Measurements from ENCODE around the gene WDR11. TPM values are rescaled to one million over a fixed set of nuclear protein-coding genes. Genes with fewer than 3 reads are reported as not detected.

The WDR11 gene, protein sequence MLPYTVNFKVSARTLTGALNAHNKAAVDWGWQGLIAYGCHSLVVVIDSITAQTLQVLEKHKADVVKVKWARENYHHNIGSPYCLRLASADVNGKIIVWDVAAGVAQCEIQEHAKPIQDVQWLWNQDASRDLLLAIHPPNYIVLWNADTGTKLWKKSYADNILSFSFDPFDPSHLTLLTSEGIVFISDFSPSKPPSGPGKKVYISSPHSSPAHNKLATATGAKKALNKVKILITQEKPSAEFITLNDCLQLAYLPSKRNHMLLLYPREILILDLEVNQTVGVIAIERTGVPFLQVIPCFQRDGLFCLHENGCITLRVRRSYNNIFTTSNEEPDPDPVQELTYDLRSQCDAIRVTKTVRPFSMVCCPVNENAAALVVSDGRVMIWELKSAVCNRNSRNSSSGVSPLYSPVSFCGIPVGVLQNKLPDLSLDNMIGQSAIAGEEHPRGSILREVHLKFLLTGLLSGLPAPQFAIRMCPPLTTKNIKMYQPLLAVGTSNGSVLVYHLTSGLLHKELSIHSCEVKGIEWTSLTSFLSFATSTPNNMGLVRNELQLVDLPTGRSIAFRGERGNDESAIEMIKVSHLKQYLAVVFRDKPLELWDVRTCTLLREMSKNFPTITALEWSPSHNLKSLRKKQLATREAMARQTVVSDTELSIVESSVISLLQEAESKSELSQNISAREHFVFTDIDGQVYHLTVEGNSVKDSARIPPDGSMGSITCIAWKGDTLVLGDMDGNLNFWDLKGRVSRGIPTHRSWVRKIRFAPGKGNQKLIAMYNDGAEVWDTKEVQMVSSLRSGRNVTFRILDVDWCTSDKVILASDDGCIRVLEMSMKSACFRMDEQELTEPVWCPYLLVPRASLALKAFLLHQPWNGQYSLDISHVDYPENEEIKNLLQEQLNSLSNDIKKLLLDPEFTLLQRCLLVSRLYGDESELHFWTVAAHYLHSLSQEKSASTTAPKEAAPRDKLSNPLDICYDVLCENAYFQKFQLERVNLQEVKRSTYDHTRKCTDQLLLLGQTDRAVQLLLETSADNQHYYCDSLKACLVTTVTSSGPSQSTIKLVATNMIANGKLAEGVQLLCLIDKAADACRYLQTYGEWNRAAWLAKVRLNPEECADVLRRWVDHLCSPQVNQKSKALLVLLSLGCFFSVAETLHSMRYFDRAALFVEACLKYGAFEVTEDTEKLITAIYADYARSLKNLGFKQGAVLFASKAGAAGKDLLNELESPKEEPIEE
- total RNA-seq: 10.8 TPM
- long read RNA-seq, full-length matches to known transcripts: 1 of 1 reads
- long read RNA-seq, partial matches to known transcripts: 0 of 1 reads
- long read RNA-seq, other reads (novel, unspliced or antisense): 0 of 1 reads

DNA sequence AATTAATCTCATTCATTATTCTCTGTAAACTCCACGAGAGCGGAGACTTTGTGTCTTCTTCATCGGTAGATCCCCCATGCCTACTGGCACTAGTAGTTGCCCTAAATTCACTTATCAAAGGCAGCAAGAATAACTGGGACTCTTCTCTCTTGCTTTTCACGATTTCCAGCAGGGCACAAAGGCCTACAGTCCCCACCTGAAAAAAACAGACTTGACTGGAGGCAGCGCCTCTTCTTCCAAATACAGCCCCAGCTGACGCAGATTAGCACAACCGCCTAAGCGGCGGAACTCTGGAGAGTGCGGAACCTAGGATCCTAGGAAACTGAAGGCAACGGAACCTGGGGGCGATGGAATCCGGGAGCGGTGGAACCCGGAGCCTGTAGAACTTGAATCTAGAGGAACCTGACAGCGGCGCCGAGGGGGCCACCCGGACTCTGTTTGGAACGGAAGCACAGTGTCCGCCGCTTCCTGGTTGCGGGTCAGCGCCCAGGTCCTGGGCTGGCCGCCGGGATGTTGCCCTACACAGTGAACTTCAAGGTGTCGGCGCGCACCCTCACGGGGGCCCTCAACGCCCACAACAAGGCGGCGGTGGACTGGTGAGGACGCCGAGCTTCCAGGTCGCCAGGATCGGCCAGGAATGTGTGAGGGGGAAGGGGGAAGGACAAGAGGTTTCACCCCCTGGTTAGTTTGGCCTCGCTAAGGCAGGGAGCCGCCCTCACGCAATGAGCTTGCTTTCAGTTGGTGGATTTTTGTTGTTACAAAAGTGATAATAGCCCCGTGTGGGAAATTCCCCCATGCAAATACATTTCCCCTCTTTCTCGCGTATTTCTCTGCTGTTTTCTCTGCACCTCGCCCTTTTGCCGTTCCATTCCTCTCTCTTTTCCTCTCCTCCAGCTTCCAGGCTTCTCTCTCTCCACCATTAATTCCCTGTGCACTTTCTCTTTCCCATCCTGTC is at the start of gene WDR11:
Gene WDR11 (plus strand): TSS at position 452 of the 955 bp plus-strand sequence. CDS start 59 bp downstream, at position 511.
- DNase-seq (ENCODE audit: missing footprints) (peak; percentile 95), ATAC-seq (peak; percentile 99)
- intact Hi-C loops (cut with DNase I): no loop called here

DNA sequence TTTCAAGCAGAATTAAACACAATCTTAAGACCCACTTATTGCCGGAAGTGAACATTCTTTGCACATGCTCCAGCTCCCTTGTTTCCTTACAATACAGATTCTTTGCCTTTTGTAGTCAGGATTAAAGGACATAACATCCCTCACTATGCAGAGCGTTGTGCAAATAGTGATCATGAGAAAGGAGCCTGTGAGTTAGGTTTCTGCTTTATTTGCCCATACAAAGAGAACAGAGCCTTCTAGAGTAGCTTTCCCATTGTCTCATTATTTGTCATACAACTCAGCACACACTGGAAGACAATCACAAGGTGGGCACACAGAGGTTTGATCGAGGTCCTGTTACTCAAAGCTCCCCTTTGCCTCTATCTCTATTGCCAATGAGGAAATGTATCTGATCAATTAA is 48.2 kb upstream of the WDR11 start:
- DNase-seq (ENCODE audit: missing footprints): no peak
- ATAC-seq: no peak
- intact Hi-C loops (cut with DNase I): no loop called here

DNA sequence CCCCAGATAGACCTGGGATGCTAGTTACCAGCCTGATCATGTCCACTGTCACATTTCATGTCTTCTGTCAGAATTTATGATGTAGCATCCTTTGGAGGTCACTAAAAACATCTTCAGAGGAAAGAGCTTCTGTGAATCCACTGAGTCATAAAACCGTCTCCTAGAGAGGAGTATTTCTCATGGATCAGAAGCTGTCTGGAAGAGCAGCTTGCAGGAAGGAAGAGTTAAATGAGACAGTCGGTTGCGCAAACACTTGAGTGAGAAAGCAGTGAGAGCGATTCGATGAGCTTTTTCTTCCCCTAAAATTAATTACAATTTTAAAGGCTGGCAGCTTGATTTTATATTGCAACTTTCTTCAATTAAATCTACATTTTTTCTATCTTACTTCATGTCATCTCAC is 47.2 kb upstream of the WDR11 start:
- ATAC-seq (no peak), DNase-seq (ENCODE audit: missing footprints) (no peak)

DNA sequence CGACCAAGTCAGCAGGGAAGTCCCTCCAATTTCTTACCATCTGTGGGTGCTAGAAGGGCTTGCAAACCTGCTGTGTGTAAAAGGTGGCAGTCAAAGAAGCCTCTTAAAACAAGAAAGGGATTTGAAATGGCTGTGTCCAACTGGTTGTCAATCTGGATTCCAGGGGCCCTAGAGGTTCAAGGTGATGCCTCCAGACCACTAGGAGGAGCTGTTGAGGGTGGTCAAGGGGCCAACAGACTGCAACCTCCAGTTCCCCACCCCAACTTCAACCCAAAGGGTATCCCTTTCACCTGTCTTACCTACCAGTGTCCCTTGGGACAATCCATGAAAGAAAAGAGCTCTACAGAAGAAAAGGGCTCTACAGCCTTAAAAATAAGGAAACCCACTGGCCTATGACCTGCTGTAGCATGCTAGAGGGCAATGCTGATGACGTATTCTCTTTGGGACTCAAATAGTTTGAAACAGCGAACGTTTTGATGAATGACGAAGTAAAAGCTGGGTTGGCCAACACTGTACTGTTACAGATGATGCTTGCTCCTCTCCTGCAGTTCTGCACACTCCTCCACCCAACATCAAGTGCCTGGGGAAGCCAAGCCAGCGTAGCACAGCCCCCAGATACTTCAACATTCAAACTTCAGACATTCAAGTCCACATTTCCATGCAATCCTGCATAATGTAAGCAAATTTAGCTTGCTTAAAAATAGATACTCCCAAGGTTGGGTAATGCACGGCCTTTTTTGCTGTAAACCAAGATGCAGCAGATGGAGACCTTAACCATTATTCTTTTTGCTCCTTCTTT is 45.9 kb upstream of the WDR11 start:
- ATAC-seq: no peak
- intact Hi-C loops (cut with DNase I): no loop called here
- no peak for DNase-seq (ENCODE audit: missing footprints)

More for the DNA sequence above, 47.2 kb upstream of the WDR11 start:
- intact Hi-C loops (cut with DNase I): no loop called here

DNA sequence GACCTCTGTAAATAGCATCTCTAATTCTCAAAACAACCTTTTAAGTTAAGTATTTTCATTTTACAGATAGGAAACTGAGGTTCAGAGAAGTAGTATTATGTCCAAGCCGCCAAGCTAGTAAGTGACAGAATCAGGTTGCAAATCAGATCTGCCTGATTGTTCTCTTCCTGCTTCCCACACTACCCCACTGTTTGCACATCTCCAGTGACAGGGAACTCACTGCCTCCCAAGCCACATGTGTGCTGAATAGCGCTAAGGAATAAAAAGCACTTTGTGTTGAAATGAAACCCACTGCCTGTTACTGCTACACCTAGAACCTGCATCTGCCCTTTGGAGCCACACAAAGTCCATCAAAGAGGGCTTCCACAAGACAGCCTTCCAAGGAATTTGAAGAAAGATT is 45.1 kb upstream of the WDR11 start:
- DNase-seq (ENCODE audit: missing footprints) (no peak), ATAC-seq (no peak)
- intact Hi-C loops (cut with DNase I): no loop called here

DNA sequence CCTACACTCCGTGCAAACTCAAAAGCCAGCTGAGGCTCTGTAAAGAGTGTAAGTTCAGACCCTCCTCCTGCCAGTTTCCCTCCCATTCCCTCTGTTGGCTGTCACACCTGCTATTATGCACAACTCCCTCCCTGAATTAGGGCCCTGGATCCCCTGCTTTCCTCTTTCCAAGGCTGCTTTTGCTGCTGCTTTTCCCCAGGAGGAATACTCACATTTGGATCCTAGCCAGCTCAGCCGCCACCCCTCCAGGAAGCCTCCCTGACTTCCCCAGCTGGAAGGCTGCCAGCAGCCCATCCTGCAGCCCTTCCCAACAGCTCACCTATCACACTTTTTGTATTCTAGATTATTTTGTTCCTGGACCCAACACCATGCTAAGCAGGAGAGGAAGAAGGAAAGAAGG is 40.9 kb upstream of the WDR11 start:
- intact Hi-C loops (cut with DNase I): no loop called here
- ATAC-seq (no peak), DNase-seq (ENCODE audit: missing footprints) (no peak)

DNA sequence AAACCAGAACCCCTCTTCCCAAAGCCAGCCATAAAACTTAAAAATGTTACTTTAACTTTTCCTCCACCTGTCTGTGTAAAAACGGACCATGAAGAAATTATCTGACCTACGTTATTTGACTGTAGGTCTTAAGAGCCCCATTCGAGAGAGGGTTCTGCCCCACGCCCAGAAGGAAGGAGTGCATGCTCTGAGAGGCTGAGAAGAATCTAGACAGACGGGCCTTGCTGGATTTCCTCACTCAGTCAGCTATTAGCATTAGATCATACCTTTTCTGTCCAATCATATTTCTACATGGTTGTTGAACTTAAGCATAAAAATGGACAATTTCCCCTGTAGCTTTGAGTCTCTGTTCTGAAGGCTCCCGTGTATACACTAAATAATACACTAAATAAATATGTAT is 38.1 kb upstream of the WDR11 start:
- ATAC-seq (no peak), DNase-seq (ENCODE audit: missing footprints) (no peak)
- intact Hi-C loops (cut with DNase I): no loop called here

DNA sequence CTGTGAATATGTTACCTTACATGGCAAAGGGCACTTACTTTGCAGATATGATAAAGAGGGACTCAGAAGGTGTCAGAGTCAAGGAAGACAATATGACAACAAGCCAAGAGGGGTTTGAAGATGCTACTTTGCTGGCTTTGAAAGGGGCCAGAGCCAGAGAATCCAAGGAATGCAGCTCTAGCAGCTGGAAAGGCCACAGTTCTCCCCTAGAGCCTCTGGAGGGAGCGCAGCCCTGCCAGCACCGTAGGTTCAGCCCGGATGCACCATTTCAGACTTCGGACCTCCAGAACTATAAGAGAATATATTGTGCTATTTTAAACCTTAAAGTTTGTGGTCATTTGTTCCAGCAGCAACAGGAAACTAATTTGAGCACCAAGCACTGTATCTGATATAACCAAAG is 32.9 kb upstream of the WDR11 start:
- ATAC-seq (no peak), DNase-seq (ENCODE audit: missing footprints) (no peak)
- intact Hi-C loops (cut with DNase I): no loop called here

DNA sequence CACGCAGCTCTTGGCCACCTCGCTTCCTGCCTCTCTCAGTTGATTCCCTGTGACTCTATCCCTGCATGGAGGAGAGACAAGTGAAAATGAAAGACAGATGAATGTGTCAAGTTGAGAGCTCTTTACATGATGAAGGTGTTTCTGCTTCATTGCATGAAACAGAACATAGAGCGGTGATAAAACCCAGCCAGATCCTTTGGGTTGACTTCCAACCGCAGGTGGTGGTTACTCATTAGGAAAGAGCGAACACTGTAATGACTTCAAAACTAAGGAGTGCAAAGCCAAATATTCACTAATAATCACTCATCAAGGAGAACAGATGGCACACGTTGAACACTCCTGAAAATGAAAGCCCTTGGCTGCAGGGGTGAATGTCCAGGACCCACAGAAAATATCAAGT is 31.8 kb upstream of the WDR11 start:
- intact Hi-C loops (cut with DNase I): no loop called here
- ATAC-seq: no peak
- DNase-seq (ENCODE audit: missing footprints): no peak

DNA sequence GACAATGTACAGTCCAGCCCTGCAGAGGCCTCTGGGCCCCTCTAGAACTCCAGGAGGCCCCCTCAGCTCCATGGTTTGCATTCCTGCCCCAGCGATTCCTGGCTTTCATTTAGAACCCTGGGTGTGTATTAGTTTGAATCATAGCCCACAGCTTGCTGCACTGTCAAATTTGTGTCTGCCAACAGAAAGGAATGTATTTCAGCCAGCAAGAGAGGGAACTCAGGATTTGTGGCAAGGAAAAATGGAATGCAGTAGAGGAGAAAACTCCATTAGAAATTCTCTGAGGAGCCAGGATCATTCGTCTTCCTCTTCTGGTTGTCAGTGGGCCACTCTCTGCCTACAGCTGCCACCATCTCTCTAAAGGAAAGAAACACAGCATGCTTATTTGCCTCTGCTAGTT is 27.9 kb upstream of the WDR11 start:
- no peak for ATAC-seq

DNA sequence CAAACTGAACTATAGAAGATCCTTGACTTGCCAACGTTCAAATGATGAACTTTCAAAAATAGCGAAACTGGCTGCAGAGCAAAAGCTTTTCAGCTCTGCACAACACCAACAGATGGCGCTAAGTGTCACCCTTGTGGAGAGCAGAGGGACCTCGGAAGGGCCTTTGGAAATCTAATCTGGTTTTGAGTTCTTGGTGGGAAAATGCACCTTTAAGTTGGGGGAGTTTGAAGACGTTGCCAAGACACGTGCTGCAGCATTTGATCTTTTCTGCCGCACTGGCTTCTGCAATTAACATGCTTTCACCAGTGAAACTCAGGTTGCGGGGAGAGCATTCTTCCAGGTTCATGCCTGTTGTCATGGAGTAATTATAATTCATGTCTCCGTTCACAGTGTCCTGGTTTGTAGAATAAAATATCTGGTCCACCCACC is 26.3 kb upstream of the WDR11 start:
- intact Hi-C loops (cut with DNase I): no loop called here
- ATAC-seq (no peak), DNase-seq (ENCODE audit: missing footprints) (no peak)

More for the DNA sequence above, 27.9 kb upstream of the WDR11 start:
- no peak for DNase-seq (ENCODE audit: missing footprints)
- intact Hi-C loops (cut with DNase I): no loop called here

DNA sequence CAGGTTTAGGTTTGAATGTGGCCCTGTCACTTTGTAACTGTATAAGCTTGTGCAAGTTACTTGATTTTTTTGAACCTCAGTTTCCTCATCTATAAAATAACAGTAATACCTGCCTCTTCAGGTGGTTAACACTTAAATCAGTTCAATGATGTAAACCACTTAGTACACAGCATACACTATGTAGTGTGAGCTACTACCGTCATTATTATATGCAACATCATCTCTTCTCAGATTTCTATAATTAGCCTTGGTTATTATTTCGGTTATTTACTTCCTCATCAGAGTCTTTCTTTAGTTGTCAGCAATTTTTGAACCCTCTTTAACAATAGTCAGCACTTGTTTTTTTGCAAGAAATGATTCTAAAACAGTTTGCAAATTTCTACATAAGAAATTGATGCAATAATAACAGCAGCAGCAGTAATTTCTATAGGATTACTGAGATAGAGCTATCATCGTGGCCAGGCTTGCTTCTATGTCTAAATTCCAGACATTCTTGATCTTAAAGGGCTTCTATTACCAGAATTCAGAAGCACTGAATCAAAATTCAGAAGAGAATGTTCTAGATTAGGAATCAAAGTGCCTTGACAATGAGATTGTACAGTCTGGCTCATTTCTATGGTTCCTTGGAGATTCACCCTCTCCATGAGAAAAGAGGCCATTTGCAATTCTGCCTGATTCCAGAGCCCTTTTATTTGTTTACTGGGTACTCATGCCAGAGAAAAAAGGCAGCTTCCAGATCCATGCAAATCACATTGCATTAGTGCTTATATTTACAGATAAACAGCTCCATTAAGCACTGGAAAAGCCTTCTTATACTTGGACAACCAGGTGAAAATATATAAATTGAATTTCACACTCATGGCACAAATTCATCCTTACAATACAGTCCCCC is 25.0 kb upstream of the WDR11 start:
- intact Hi-C loops (cut with DNase I): no loop called here
- ATAC-seq: no peak
- DNase-seq (ENCODE audit: missing footprints): no peak

DNA sequence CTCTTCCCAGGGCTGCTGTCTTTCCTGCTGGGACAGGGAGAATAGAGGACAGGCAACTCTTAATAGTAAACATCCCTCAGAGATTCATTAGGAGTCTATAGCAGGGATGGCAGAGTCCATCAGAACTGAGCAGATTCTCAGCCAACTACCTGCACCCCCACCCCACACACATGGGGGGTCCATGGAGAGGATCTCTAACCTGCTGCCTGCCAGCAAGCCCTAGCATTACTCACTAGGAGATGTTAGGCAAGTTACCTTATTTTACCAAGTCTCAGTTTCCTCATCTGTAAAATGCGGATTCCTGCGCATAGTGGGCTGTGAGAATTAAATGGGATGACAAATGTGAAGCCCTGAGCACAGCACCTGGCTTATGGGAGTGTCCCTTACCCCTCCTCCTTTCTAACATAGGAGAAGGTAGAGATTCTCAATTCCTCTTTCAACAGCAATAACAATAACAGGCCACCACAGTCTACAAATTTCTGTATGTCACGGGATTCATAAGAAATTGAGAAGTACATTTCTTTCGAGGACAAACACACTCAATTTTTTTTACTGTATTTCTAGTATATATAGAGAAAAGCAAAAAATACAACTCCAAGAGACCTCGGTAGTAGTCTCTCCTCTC is 23.8 kb upstream of the WDR11 start:
- DNase-seq (ENCODE audit: missing footprints) (no peak), ATAC-seq (no peak)
- intact Hi-C loops (cut with DNase I): no loop called here

DNA sequence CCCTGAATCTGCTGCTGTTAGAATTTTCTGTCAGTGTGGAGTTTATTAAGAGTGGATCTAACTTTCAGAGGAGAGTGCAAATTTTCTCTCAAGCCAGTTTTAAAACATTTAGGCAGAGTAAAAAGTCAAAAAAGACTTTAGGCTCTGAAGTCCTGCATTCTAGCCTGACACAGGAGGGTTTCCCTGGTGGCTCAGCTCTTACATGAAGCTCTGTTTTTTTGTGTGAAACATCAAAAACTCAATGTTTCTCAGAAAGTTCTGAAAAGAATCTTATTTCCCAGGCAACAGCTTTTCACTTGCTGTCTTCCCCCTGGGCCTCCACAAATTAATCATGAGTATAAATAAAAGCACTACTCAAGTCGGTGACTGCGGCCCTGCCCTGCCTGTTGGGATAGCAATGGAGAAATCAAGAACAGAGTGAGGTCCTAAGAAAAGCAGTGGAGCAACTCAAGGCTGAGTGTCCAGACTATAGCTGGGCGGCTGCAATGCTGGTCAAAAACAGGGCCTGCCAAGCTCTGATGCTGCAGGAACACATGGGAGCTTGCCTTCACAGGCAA is 22.3 kb upstream of the WDR11 start:
- no peak for DNase-seq (ENCODE audit: missing footprints)
- intact Hi-C loops (cut with DNase I): no loop called here
- ATAC-seq: no peak

DNA sequence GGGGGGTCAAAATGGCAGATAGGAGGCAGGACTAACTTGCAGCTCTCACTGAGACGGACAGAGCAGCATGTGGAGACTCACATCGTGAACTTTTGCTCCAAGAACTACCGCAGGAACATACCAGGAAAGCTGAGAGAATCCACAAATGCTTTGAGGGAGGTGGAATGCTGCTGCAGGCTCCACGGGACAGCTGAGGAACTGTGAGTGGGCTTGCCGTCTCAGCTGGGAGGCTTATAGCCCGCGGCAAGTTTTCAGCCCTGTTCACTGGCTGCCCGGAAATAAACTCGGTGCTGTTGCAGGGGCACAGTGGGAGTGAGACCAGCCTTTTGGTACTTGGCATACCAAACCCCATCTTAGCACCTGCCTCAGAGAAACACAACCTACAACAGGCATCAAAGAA is 19.1 kb upstream of the WDR11 start:
- no peak for ATAC-seq

More for the DNA sequence above, 19.1 kb upstream of the WDR11 start:
- intact Hi-C loops (cut with DNase I): no loop called here
- no peak for DNase-seq (ENCODE audit: missing footprints)
